GM19099 (cell line): ENCODE measurements around the gene ARHGEF37.

ENCODE experiments used
- POLR2A ChIP-seq: IDR thresholded peaks from 3 replicates; pipeline ENCODE4 v1.6.1; 2011; ENCODE audit warnings: low read depth; ENCODE audit not compliant: insufficient read length; ENCODE audit errors: extremely low read depth

The ARHGEF37 gene

GRCh38 chr5:149552553-149553160 is 28.6 kb upstream of the ARHGEF37 start:
- TF ChIP-seq POLR2A: no peak

- TF ChIP-seq POLR2A: no peak
Observed at GRCh38 chr5:149559706-149560105, 21.6 kb upstream of the ARHGEF37 start.

- TF ChIP-seq POLR2A: no peak
Observed at GRCh38 chr5:149561848-149562247, 19.4 kb upstream of the ARHGEF37 start.

- no peak for TF ChIP-seq POLR2A
Observed at GRCh38 chr5:149563466-149563865, 17.8 kb upstream of the ARHGEF37 start.

- TF ChIP-seq POLR2A: no peak
Observed at GRCh38 chr5:149567226-149567625, 14.1 kb upstream of the ARHGEF37 start.

- TF ChIP-seq POLR2A: no peak
Observed at GRCh38 chr5:149572170-149572569, 9.1 kb upstream of the ARHGEF37 start.

GRCh38 chr5:149572576-149573231 is 8.6 kb upstream of the ARHGEF37 start:
- no peak for TF ChIP-seq POLR2A

- no peak for TF ChIP-seq POLR2A
Observed at GRCh38 chr5:149575131-149575530, 6.2 kb upstream of the ARHGEF37 start.

GRCh38 chr5:149576021-149576420 is 5.3 kb upstream of the ARHGEF37 start:
- no peak for TF ChIP-seq POLR2A

GRCh38 chr5:149578896-149579295 is 2.4 kb upstream of the ARHGEF37 start:
- TF ChIP-seq POLR2A: no peak

GRCh38 chr5:149580808-149581191 is 498 bp upstream of the ARHGEF37 start:
- no peak for TF ChIP-seq POLR2A

- no peak for TF ChIP-seq POLR2A
Observed at GRCh38 chr5:149581931-149582768, 852 bp downstream of the ARHGEF37 start.

GRCh38 chr5:149583394-149583793 is 2.1 kb downstream of the ARHGEF37 start:
- TF ChIP-seq POLR2A: no peak

- no peak for TF ChIP-seq POLR2A
Observed at GRCh38 chr5:149584121-149584520, 2.8 kb downstream of the ARHGEF37 start.

- no peak for TF ChIP-seq POLR2A
Observed at GRCh38 chr5:149585910-149586309, 4.6 kb downstream of the ARHGEF37 start.

GRCh38 chr5:149586708-149587318 is 5.5 kb downstream of the ARHGEF37 start:
- no peak for TF ChIP-seq POLR2A

GRCh38 chr5:149588936-149589335 is 7.6 kb downstream of the ARHGEF37 start:
- no peak for TF ChIP-seq POLR2A
